Spleen (tissue), 11 donors: ENCODE results near the gene ARMC9. TPM values are rescaled to one million over a fixed set of nuclear protein-coding genes. Genes with fewer than 3 reads are reported as not detected.

Source experiments
- DNase-seq: peaks from one replicate; pipeline ENCODE4 v3.0.0-alpha.2; 2020
- H3K27ac ChIP-seq, 8 donors: fragments of 200-600 bp; sonication (generic) in 7 of 8; 1 replicate in 4 of 8; 2 replicates in 4 of 8; pipeline versions ENCODE4 v1.5.0 to v1.8.0; 2016 to 2021; ENCODE audit warnings: inconsistent platforms in 4 of 8, mild to moderate bottlenecking in 4 of 8, moderate library complexity in 1 of 8
- H3K27me3 ChIP-seq, 7 donors: fragments of 200-600 bp; sonication (generic) in 6 of 7; replicated peaks in 1 of 7; 1 replicate in 4 of 7; 2 replicates in 3 of 7; pipeline versions ENCODE4 v1.5.0 to v1.8.0; 2016 to 2021; ENCODE audit warnings: inconsistent platforms in 3 of 7, mild to moderate bottlenecking in 1 of 7
- H3K36me3 ChIP-seq, 6 donors: fragments of 200-600 bp; sonication (generic) in 5 of 6; 1 replicate in 4 of 6; 2 replicates in 2 of 6; pipeline versions ENCODE4 v1.5.0 to v1.8.0; 2016 to 2021; ENCODE audit warnings: inconsistent platforms in 2 of 6
- H3K4me1 ChIP-seq, 6 donors: fragments of 200-600 bp; sonication (generic) in 5 of 6; 1 replicate in 3 of 6; 2 replicates in 3 of 6; pipeline versions ENCODE4 v1.5.0 to v1.8.0; 2016 to 2021; ENCODE audit warnings: inconsistent platforms in 3 of 6
- H3K4me3 ChIP-seq, 8 donors: fragments of 200-600 bp; sonication (generic) in 7 of 8; 1 replicate in 4 of 8; 2 replicates in 4 of 8; pipeline versions ENCODE4 v1.5.0 to v1.8.0; 2016 to 2021; ENCODE audit warnings: inconsistent platforms in 4 of 8, mild to moderate bottlenecking in 4 of 8, moderate library complexity in 2 of 8
- H3K9me3 ChIP-seq, 8 donors: fragments of 200-600 bp; sonication (generic) in 7 of 8; 1 replicate in 4 of 8; 2 replicates in 4 of 8; pipeline versions ENCODE4 v1.5.0 to v1.8.0; 2016 to 2021; ENCODE audit warnings: inconsistent platforms in 4 of 8
- CTCF ChIP-seq, 11 experiments: fragments of 200-600 bp in 7 of 11; fragments of 450-650 bp in 4 of 11; sonication (generic) in 4 of 11; IDR thresholded peaks in 8 of 11; conservative IDR thresholded peaks in 3 of 11; 1 replicate in 7 of 11; 2 replicates in 4 of 11; pipeline versions ENCODE4 v1.4.0 to v1.8.0; 2016 to 2021; ENCODE audit warnings: antibody characterized with exemption in 11 of 11, inconsistent platforms in 4 of 11, mild to moderate bottlenecking in 1 of 11
- POLR2A ChIP-seq, 3 donors: fragments of 450-650 bp; IDR thresholded peaks; one replicate each; pipeline ENCODE4 v1.5.1; 2017; ENCODE audit warnings: antibody characterized with exemption in 3 of 3, mild to moderate bottlenecking in 1 of 3
- POLR2AphosphoS5 ChIP-seq, 3 donors: sonication (generic); formaldehyde crosslinking; IDR thresholded peaks; one replicate each; pipeline ENCODE4 v1.5.1; 2017; ENCODE audit warnings: antibody characterized with exemption in 3 of 3
- WGBS, 5 donors: extraction: QIAGEN DNeasy Blood & Tissue Kit in 3 of 5; methylation state at CpG; one replicate each; pipeline versions ENCODE4 v1.1.5 to v1.1.7; 2013 to 2018; 5-methylcytosine and 5-hydroxymethylcytosine counted together
- intact Hi-C: fragments of 100-400 bp; cut with DNase I; formaldehyde crosslinking; loops from one replicate; pipeline ENCODE4 v1.15.0; 2023; ENCODE audit warnings: low total_unique reads
- polyA plus RNA-seq, 3 donors: library from polyadenylated mRNA; stranded (reverse); fragments of 200-250 nt; gene quantifications; one replicate each; pipeline ENCODE4 v1.2.1, GENCODE V29; 2013
- total RNA-seq, 7 donors: library from RNA; depleted of rRNA in 3 of 7; stranded (reverse); fragments of >200 nt in 3 of 7; fragmentation: NEBNext Ultra II Directional in 4 of 7; extraction: Animal tissue kit (Norgen Biotek cat#: 25700) in 4 of 7; gene quantifications; one replicate each; pipeline versions ENCODE4 v1.1.0 to v1.2.1, GENCODE V29; 2016 to 2021
- donor health status: healthy with polysubstance abuse.
- donor health status: DM: no; HTN: no; CAD: no; lungs with moderate emphysema.
- donor health status: DM: no; HTN: no; CAD: no.
- donor health status: Bipolar disorder and iron deficiency.
- donor health status: healthy.
- donor health status: DM: no; HTN: no; CAD: no.
- donor health status: DM: yes; HTN: yes; CAD: no.

ARMC9 gene
- total and polyA plus RNA-seq, 10 donors = 0.83 to 8.9 (median 4.7) TPM

GRCh38 chr2:231332872-231333500 lies 134.6 kb downstream of the ARMC9 start:
- WGBS, 5 donors = 87 to 98% (median 90%) methylated on average over 9 of the region's 9 CpGs
- Histone ChIP-seq H3K27me3 (no peaks in the 10 kb centered on the region), H3K27ac (no peak overlapping the region), H3K4me3 (no peak overlapping the region), H3K36me3 (peaks cover 0 to 5% (median 0%) of the 10 kb centered on the region in 6 donors), H3K9me3 (no peaks in the 10 kb centered on the region), H3K4me1 (no peaks in the 10 kb centered on the region)
- DNase-seq = no peak
- intact Hi-C loops = no loop called here
- TF ChIP-seq POLR2A (IDR thresholded peaks at IDR 0.05) = no peak
- TF ChIP-seq CTCF (IDR thresholded peaks at IDR 0.05 in 8 of 11, conservative IDR thresholded peaks at IDR 0.05 in 3 of 11) = no peak
- no peak for TF ChIP-seq POLR2AphosphoS5 (IDR thresholded peaks at IDR 0.05)

- TF ChIP-seq POLR2AphosphoS5 (IDR thresholded peaks at IDR 0.05) (no peak), POLR2A (IDR thresholded peaks at IDR 0.05) (no peak), CTCF (IDR thresholded peaks at IDR 0.05 in 8 of 11, conservative IDR thresholded peaks at IDR 0.05 in 3 of 11) (no peak)
- 85 to 96% (median 89%) methylated on average over 14 of the region's 14 CpGs for WGBS, 5 donors
- Histone ChIP-seq H3K4me3 (no peak overlapping the region), H3K4me1 (no peaks in the 10 kb centered on the region), H3K9me3 (no peaks in the 10 kb centered on the region), H3K36me3 (peaks cover 0 to 5% (median 0%) of the 10 kb centered on the region in 6 donors), H3K27me3 (no peaks in the 10 kb centered on the region), H3K27ac (no peak overlapping the region)
- DNase-seq = no peak
- intact Hi-C loops = no loop called here
Measured at GRCh38 chr2:231334179-231334930, 135.9 kb downstream of the ARMC9 start.

GRCh38 chr2:231334981-231335380 lies 136.6 kb downstream of the ARMC9 start:
- 94 to 98% (median 97%) methylated on average over 5 of the region's 5 CpGs for WGBS, 5 donors
- Histone ChIP-seq H3K36me3 (peaks cover 0 to 5% (median 0%) of the 10 kb centered on the region in 6 donors), H3K9me3 (no peaks in the 10 kb centered on the region), H3K4me1 (no peaks in the 10 kb centered on the region), H3K4me3 (no peak overlapping the region), H3K27me3 (no peaks in the 10 kb centered on the region), H3K27ac (no peak overlapping the region)
- intact Hi-C loops = no loop called here
- DNase-seq = no peak
- no peak for TF ChIP-seq POLR2AphosphoS5 (IDR thresholded peaks at IDR 0.05)
- TF ChIP-seq CTCF (IDR thresholded peaks at IDR 0.05 in 8 of 11, conservative IDR thresholded peaks at IDR 0.05 in 3 of 11) = no peak
- TF ChIP-seq POLR2A (IDR thresholded peaks at IDR 0.05) = no peak

GRCh38 chr2:231335591-231335990 lies 137.2 kb downstream of the ARMC9 start:
- Histone ChIP-seq H3K36me3 (peaks cover 0 to 5% (median 0%) of the 10 kb centered on the region in 6 donors), H3K4me1 (no peaks in the 10 kb centered on the region), H3K27ac (no peak overlapping the region), H3K4me3 (no peak overlapping the region), H3K27me3 (no peaks in the 10 kb centered on the region), H3K9me3 (no peaks in the 10 kb centered on the region)
- no peak for DNase-seq
- 87 to 96% (median 95%) methylated on average over 13 of the region's 13 CpGs for WGBS, 5 donors
- no peak for TF ChIP-seq POLR2A (IDR thresholded peaks at IDR 0.05)
- no peak for TF ChIP-seq CTCF (IDR thresholded peaks at IDR 0.05 in 8 of 11, conservative IDR thresholded peaks at IDR 0.05 in 3 of 11)
- TF ChIP-seq POLR2AphosphoS5 (IDR thresholded peaks at IDR 0.05) = no peak
- intact Hi-C loops = no loop called here
